PC-9 (cell line): ENCODE data around the gene CTIF. TPM values are rescaled to one million over a fixed set of nuclear protein-coding genes. Genes with fewer than 3 reads are reported as not detected.

ENCODE experiments used
- BruUV-seq: library from RNA; stranded (reverse); fragments of 400-500 nt; replicated peaks from 2 replicates; lab custom pipeline; 2021; lab: Mats Ljungman, UMichigan
- CTCF ChIA-PET: fragments of 300-600 bp; sonication (Branson Sonifier 250); formaldehyde crosslinking; loops from one replicate; lab custom pipeline; 2022; ENCODE audit warnings: antibody characterized with exemption; lab: Charles Lee
- POLR2A ChIA-PET: fragments of 300-600 bp; sonication (Branson Sonifier 250); formaldehyde crosslinking; loops from one replicate; lab custom pipeline; 2022; ENCODE audit warnings: antibody characterized with exemption; ENCODE audit not compliant: unreplicated experiment; lab: Charles Lee
- DNase-seq, 2 experiments: peaks; one replicate each; pipeline versions ENCODE4 v3.0.0 to v3.0.0-alpha.2; 2015 to 2022; ENCODE audit warnings: mixed read lengths in 1 of 2
- H2AFZ ChIP-seq: fragments of 200-600 bp; sonication (generic); 2 replicates; pipeline ENCODE4 v1.8.1; 2017; ENCODE audit warnings: antibody characterized with exemption
- H3F3A ChIP-seq: fragments of 200-600 bp; sonication (generic); 2 replicates; pipeline ENCODE4 v1.8.1; 2017; ENCODE audit warnings: antibody characterized with exemption, mild to moderate bottlenecking, low read depth; ENCODE audit not compliant: insufficient read depth
- H3K27ac ChIP-seq: fragments of 200-600 bp; sonication (generic); 2 replicates; pipeline ENCODE4 v1.6.1; 2016; ENCODE audit warnings: mixed run types
- H3K27me3 ChIP-seq: fragments of 200-600 bp; sonication (generic); 2 replicates; pipeline ENCODE4 v1.6.1; 2016; ENCODE audit warnings: low read depth, mixed run types; ENCODE audit not compliant: insufficient read depth
- H3K36me3 ChIP-seq: fragments of 200-600 bp; sonication (generic); 2 replicates; pipeline ENCODE4 v1.6.1; 2016; ENCODE audit warnings: low read depth, mixed run types
- H3K4me1 ChIP-seq: fragments of 200-600 bp; sonication (generic); replicated peaks from 2 replicates; pipeline ENCODE4 v1.6.1; 2016; ENCODE audit warnings: mixed run types; ENCODE audit not compliant: insufficient read depth
- H3K4me2 ChIP-seq: fragments of 200-600 bp; sonication (generic); 2 replicates; pipeline ENCODE4 v1.6.1; 2017; ENCODE audit warnings: mixed run types
- H3K4me3 ChIP-seq: fragments of 200-600 bp; sonication (generic); 2 replicates; pipeline ENCODE4 v1.6.1; 2016; ENCODE audit warnings: mixed run types
- H3K79me2 ChIP-seq: fragments of 200-600 bp; sonication (generic); 2 replicates; pipeline ENCODE4 v1.6.1; 2017; ENCODE audit warnings: low read depth, mixed run types
- H3K9me2 ChIP-seq: fragments of 200-600 bp; sonication (generic); 2 replicates; pipeline ENCODE4 v1.8.1; 2017; ENCODE audit warnings: mild to moderate bottlenecking; ENCODE audit not compliant: insufficient read depth
- H3K9me3 ChIP-seq: fragments of 200-600 bp; sonication (generic); 2 replicates; pipeline ENCODE4 v1.8.1; 2016; ENCODE audit warnings: low read depth; ENCODE audit not compliant: insufficient read depth
- H4K20me1 ChIP-seq: fragments of 200-600 bp; sonication (generic); 2 replicates; pipeline ENCODE4 v1.8.1; 2017; ENCODE audit not compliant: insufficient read depth
- CTCF ChIP-seq: fragments of 200-600 bp; sonication (generic); conservative IDR thresholded peaks from 2 replicates; pipeline ENCODE4 v1.6.1; 2017; ENCODE audit warnings: mixed run types, antibody characterized with exemption, mild to moderate bottlenecking, moderate library complexity
- EZH2 ChIP-seq: fragments of 200-600 bp; sonication (generic); IDR thresholded peaks from 2 replicates; pipeline ENCODE4 v1.8.0; 2017; ENCODE audit warnings: antibody characterized with exemption, low read depth
- intact Hi-C: fragments of 100-400 bp; cut with micrococcal nuclease; formaldehyde crosslinking; loops from one replicate; pipeline ENCODE4 v1.10.0; 2022; ENCODE audit not compliant: unreplicated experiment
- total RNA-seq: library from RNA; stranded (reverse); gene quantifications from 2 replicates; pipeline ENCODE4 v1.2.3, GENCODE V29; 2021

Gene CTIF
- total RNA-seq, 1 experiment from 2014 or later: 26.2 TPM

GRCh38 chr18:48667276-48668254 is 128.7 kb downstream of the CTIF start:
- Histone ChIP-seq H3F3A (peaks cover 7% of the 10 kb centered on the region; the same call in 1 of the 2 replicates), H3K36me3 (peaks cover 5% of the 10 kb centered on the region; the same call in 1 of the 2 replicates), H4K20me1 (no peaks in the 10 kb centered on the region), H3K4me2 (no peak overlapping the region), H3K27ac (no peak overlapping the region), H3K4me3 (no peak overlapping the region), H3K4me1 (peaks cover 16% of the 10 kb centered on the region), H3K27me3 (no peaks in the 10 kb centered on the region), H3K9me3 (0 out of 2 replicates have a peak, but pooled peaks cover 5% of the 10 kb centered on the region), H3K79me2 (no peaks in the 10 kb centered on the region), H2AFZ (no peak overlapping the region), H3K9me2 (no peaks in the 10 kb centered on the region)
- ChIA-PET POLR2A (no interaction called here), CTCF (no interaction called here)
- DNase-seq: peak in 1 of 2 experiments; percentile 44
- TF ChIP-seq CTCF (peak; percentile 57), EZH2 (no peak)
- intact Hi-C loops: no loop called here
- no TSS peak for BruUV-seq

- Histone ChIP-seq H3K9me3 (0 out of 2 replicates have a peak, but pooled peaks cover 5% of the 10 kb centered on the region), H3K9me2 (no peaks in the 10 kb centered on the region), H3K27me3 (no peaks in the 10 kb centered on the region), H3K4me3 (no peak overlapping the region), H4K20me1 (no peaks in the 10 kb centered on the region), H3K4me1 (peaks cover 6% of the 10 kb centered on the region), H3K79me2 (no peaks in the 10 kb centered on the region), H3K36me3 (peaks cover 5% of the 10 kb centered on the region; the same call in 1 of the 2 replicates), H3K27ac (no peak overlapping the region), H2AFZ (no peak overlapping the region), H3K4me2 (no peak overlapping the region), H3F3A (no peaks in the 10 kb centered on the region)
- ChIA-PET CTCF (no interaction called here), POLR2A (no interaction called here)
- DNase-seq: no peak
- intact Hi-C loops: no loop called here
- TF ChIP-seq CTCF: no peak
- no peak for TF ChIP-seq EZH2
- no TSS peak for BruUV-seq
These were observed 129.8 kb downstream of the CTIF start for GRCh38 chr18:48668466-48669179.

- Histone ChIP-seq H3K9me3 (0 out of 2 replicates have a peak, but pooled peaks cover 5% of the 10 kb centered on the region), H3K4me2 (no peak overlapping the region), H2AFZ (no peak overlapping the region), H3K27ac (no peak overlapping the region), H4K20me1 (no peaks in the 10 kb centered on the region), H3K79me2 (no peaks in the 10 kb centered on the region), H3F3A (no peaks in the 10 kb centered on the region), H3K4me1 (no peaks in the 10 kb centered on the region), H3K27me3 (no peaks in the 10 kb centered on the region), H3K9me2 (no peaks in the 10 kb centered on the region), H3K4me3 (no peak overlapping the region), H3K36me3 (peaks cover 5% of the 10 kb centered on the region; the same call in 1 of the 2 replicates)
- ChIA-PET CTCF (no interaction called here), POLR2A (no interaction called here)
- no peak for TF ChIP-seq EZH2
- TF ChIP-seq CTCF: no peak
- no TSS peak for BruUV-seq
- intact Hi-C loops: no loop called here
- no peak for DNase-seq
These were observed 130.4 kb downstream of the CTIF start for GRCh38 chr18:48669180-48669675.
